Astrocyte of the hippocampus (primary cell): ENCODE results near the gene AREG.

ENCODE experiments used
- DNase-seq: peaks from one replicate; pipeline ENCODE4 v3.0.0; 2011; ENCODE audit warnings: low read depth, low spot score

AREG gene

DNA sequence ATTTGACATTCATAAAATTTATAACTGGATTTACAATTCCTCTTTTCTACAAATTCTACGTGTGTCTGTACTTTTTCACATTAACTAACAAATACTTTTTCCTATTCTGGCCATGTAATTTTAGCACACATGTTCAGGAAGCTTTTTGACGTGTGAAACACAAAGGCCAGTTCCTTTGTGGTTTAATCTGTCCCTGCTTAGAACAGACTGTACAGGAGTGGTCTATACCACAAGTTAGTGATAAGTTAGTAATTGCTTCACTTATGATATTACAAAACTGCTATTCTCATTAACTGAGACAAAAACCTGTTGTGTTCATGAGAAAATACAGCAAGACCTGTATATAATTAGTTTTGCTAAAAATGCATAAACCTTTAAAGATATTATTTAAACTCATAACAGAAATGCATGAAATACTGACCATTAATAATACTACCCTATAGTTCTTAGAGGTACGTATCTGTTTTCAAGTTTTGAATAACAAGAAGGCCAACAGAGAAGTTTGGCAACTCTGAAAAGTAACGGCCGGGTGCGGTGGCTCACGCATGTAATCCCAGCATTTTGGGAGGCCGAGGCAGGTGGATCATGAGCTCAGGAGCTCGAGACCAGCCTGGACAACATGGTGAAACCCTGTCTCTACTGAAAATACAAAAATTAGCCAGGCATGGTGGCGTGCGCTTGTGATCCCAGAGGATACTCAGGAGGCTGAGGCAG lies 13.7 kb upstream of the AREG start:
- DNase-seq = peak; percentile 36

DNA sequence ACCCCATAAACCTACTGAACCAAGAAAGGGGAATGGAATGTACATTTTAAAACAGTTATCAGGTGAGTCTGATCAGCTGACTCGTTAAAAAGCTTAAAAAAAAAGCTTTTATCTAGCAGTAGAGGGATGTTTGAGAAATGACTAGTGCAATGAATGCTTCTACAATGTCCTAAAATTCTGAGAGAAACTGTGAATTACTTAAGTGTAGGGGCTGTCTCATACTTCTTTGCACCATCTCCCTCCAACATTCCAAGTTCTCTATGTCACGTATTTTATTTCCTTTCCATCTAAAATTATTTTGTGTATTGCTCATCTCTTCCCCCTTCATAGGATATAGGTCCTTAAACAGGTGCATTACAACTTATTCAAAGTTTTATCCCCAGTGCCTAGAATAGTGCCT lies 11.9 kb upstream of the AREG start:
- no peak for DNase-seq

DNA sequence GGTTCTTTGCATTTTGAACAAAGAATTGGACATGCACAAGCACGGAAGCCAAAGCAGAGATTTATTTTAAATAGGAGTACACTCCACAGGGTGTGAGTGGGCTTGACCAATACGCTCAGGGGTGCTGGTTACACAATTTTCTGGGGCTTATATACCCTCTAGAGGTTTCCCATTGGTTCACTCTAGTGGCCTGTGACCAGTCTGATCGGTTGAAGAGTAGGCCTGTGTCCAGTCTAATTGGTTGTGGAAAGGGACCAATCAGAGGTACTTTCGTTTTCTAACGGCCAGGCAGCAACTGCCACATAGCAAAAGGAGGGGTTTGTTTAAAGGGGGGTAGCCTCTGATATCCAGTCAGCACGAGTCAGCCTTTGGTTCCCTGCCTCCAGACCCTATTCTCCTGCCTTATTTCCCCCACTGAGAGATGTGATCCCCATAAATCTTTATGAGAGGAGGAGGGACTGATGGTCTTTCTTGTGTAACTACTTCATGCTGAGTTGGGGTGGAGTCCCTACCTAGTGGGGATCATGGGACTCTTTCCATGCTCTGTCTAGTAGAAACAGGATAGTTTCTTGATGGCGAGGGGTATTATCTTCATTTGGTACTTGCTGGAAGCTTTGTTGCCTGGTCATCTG lies 11.3 kb upstream of the AREG start:
- no peak for DNase-seq

DNA sequence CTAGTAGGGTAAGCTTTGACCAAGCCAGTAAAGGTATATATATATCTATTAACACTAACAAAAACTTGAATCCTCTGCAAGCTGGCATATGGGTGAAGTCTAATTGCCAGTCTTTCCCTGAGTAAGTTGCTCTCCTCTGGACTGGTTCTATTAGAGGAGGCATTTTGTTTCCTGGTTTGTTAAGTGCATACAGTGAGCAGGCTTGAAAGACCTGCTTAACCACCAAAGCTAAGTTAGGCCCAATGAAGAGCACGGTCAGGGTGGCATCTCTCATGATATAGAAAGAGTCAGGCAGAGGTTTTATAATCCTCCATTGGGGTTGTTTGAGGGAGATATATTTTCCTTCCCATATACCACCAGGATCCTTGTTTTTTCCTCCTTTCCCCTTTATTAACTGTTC lies 9.6 kb upstream of the AREG start:
- no peak for DNase-seq

DNA sequence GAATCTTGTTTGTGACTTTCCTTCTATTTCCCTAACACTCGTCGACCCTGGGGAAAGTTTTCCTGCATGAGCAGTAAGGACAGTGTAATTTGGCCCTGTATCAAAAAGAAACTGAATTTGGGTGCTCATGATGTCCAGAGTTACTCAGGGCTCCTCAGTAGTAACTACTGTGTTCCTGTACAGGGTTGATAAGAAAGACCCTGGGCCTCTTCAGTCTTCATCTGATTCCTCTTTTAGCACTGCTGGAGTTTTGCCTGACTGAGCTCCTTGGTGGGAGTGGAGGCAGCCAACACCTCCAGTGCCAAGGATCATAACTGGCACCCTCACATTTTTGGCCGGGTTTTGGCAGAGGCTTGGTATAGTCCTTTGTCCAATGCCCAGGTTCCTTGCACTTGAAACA lies 7.1 kb upstream of the AREG start:
- DNase-seq = no peak

DNA sequence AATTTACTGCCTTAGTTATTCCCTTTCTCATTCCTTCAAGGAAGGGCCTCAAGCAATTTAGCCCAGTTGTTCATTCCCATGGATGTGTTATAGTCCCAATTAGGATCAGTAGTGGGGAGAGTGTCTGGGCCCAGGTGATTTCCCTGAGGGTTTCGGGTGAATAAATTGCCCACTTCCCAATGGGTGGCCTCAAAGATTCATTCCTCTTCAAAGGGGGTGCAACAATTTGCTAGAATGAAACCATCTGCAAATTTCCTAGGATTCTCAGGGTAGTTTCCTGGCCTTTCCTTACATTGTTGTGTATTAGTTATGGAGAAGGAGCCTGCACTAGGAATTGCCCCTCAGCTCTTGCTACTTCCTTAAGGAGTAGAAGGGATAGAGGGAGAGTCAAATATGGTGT lies 6.3 kb upstream of the AREG start:
- DNase-seq = no peak

DNA sequence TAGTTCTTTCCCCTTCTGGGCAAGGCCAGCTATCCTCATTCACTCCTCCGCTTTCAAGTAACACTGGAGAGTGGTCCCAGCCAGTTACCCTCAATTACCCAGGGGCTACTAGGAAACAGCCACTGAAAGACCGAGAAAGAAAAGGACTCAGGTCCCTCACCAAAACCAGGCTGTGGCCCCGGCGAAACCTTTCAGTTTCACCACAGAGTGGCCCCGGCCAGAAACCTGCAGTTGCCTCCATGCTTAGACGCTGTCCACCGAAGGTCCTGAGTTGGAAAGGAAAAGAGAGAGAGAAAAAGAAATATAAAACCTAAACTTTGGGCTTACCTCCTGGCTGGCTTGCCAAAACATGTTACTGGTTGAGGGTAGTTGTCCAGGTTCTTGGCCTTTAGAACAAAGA lies 5.0 kb upstream of the AREG start:
- no peak for DNase-seq

DNA sequence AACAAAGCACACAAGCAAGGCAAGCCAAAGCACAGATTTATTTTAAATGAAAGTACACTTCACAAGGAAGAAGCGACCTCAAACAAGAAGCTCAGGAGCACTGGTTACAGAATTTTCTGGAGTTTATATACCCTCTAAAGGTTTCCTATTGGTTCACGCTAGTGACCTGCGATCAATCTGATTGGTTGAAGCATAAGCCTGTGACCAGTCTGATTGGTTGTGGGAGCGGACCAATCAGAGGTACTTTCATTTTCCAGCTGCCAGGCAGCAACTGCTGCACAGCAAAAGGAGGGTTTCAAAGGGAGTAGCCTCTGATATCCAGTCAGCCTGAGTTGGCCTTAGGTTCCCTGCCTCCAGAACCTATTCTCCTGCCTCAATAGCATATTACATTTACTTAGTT lies 4.6 kb upstream of the AREG start:
- DNase-seq = no peak

DNA sequence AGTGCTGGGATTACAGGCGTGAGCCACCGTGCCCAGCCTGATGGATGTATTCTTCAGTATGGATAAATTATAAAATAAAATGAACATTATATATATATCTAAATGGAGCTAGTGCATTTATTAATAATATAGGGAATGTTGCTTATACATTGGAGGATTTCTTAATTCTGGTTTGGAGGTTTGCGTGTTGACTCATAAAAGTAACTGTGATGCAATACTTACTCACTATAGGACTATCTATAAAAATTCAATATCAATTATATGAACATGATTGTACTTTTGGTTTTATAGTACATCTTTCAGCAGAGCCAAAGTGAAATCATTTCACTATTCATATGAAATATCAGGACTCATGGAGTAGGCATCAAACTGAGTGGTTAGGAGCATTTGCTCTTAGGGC lies 3.2 kb upstream of the AREG start:
- DNase-seq = no peak

DNA sequence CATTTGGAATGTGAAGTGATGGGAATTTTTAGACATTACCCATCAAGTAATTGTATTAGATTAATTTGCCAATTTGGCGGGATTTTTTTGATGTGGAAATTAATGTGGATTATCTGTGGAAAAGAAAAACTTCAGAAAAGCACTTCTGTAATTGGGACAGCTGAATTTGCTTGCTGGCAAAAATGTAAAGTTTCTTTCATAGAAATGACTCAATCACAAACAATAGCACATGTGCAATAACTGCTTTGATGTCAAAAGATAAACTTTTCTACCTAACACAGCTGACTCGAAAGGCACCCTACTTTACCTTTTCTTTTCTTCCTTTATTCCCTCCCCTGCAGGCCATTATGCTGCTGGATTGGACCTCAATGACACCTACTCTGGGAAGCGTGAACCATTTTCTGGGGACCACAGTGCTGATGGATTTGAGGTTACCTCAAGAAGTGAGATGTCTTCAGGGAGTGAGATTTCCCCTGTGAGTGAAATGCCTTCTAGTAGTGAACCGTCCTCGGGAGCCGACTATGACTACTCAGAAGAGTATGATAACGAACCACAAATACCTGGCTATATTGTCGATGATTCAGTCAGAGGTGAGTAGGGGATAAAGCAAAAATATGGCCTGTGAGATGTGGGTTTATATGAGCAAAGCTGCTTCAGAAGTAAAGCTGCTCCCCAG lies 1.4 kb downstream of the AREG start:
- DNase-seq = peak; percentile 20

DNA sequence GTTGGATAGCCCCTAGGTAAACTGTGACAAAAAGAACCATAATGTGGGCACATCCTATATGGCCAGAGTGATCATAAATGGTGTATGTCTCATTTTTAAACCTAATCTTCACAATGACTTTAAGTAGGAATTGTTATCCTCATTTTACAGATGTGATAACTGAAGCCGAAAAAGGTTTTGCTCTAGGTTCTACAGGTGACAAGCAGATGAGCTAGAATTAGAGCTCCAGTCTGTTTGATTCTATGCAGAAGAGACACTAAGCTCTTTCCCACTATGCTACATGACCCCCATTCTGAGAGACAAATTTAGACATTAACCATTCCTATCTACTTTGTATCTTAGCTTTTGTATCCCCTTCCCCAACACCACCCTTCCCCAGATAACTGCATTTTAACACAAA lies 2.0 kb downstream of the AREG start:
- no peak for DNase-seq

DNA sequence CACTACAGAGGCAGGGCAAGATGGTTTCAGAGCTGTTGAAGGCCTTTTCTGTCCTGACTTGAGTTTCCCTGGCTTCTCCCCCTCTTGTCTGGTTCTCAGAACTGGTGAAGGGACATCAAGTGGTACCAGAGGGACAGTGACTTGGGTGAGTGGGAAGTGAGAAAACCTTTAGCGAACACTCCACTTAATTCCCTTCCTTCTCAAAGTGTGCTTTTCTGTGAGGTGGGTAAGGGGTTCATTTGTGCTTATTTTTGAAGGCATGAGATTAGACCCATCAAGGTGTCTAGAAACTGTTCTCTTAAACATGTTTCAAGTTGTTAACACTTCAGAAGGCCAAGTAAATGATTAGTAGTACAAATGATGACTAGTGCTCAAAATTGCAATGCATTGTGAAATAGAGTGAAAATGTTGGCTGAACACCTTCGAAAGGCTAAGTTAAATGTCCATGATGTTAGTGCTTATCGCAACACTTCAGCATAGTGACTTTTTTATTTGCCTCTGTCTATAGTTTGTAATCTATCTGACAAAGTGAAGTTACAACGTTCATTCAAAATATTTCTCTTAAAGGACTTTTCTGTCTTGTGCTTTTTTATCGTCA lies 2.8 kb downstream of the AREG start:
- DNase-seq = no peak

DNA sequence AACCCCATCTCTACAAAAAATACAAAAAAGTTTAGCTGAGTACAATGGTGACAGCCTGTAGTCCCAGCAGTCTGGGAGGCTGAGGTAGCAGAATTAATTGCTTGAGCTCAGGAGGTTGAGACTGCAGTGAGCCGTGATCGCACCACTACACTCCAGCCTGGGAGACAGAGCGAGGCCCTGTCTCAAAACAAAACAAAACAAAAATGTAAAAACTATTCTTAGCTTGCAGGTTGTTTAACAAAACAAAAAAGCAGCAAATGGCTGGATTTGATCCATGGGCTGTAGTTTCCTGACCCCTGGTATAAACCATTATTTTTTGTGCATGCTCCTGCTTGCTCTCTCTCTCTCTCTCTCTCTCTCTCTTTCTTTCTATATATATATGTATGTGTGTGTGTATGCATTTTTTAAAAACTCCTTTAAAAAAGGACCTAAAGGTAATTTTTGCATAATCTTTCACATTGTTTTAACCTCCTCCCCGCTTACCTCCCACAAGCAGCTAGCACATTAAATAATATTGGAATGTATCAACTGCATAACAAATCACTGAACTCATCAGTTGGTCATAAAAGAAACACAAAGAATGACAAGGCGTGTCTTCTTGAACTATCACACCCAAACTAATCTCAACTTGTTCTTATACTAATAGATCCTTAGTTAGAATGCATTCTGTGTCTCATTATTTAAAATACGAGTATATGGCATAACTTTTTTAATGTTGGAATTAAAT lies 4.8 kb downstream of the AREG start:
- no peak for DNase-seq

DNA sequence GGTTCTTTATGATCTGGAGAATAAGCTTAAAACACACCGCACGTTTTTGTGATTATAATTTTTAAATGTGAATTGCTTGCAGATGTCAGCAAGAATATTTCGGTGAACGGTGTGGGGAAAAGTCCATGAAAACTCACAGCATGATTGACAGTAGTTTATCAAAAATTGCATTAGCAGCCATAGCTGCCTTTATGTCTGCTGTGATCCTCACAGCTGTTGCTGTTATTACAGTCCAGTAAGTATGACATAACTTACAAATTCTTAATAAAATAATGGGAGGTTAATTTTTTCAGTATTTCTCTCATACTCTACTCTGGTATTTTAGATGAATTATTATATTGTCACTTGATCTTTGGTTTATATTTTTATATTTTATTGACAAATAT lies 5.4 kb downstream of the AREG start:
- DNase-seq = no peak

DNA sequence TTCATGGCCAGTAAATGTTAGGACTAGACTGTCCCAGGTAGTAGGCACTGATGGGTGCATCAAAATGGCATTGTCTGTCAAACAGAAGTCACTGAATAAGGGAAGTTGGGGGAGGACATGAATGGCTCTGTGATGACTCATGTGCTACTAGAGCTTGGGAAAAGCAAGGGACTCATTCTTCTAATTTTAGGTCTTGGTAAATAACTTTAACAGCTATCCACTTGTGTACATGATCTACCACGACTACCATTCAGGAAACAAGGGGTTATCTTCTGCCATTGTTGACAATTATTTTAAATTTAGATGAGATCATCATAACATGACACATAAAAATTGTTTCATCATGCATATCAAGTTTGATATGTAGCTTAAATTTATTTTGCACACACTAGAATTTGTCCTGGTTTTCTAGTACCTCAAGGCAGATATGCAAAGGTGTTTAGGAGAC lies 6.3 kb downstream of the AREG start:
- peak; percentile 42 for DNase-seq

DNA sequence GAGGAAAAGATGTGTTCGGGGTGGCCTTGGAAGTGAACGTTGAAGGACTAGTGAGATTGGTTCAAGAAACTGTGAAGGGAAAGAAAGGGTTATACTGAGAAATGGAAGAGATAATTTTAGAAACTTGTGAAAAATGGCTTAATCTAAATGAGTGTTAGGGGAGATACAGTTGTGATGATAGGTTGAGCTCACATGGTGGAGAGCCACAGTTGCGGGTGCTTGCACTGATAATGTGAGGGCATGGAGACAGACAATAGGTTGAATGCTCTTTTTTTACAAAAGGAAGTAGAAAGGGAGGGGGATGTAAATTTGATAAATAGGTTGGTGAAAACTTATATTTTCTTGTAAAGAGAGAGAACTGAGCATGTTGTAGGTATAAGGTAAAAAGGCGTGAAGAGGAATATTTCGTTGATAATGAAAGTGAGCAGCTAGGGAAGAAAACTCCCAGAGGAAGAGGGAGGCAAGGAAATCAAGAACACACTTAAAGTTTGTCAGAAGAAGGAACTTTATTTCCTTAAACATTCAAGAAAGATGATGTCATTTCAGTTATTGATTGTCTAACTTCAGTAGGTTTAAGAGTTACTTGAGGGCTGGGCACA lies 8.2 kb downstream of the AREG start:
- DNase-seq = no peak

DNA sequence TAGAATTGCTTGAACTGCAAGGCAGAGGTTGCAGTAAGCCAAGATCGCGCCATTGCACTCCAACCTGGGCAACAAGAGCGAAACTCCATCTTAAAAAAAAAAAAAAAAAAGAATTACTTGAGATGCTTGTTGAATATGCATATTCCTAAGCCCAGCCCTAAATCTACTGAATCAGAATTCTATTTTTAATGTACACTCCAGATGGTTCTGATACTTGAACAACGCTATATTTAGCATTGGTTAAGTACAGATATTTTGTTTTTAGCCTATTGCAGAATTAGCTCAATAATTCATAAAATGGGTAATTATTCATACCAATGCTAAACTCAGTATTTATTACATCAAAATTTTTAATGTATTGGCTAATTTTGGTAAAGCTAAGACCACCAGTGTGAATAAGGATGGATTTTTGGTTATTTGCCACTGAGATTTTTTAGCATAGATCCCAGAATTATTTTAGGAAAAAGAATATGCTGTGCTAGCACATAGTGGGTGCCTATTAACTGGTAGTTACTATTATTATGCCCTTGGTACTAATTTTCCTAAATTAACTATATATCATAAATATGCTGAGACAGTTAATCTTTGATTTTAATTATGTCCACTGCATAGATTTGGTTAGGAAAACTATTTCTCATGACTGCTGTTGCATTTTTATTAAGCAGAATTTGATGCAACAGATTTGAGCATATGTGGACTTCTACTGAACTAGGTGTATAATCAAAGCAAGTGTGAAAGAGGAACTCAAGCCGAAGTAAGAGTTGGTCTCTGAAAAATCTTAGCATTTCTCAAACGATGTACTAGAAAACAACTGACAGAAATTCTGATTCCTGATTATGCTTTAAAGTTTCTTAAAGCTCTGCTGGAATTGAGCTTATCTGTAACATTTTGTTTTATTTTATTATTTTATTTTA lies 9.2 kb downstream of the AREG start:
- DNase-seq = no peak

DNA sequence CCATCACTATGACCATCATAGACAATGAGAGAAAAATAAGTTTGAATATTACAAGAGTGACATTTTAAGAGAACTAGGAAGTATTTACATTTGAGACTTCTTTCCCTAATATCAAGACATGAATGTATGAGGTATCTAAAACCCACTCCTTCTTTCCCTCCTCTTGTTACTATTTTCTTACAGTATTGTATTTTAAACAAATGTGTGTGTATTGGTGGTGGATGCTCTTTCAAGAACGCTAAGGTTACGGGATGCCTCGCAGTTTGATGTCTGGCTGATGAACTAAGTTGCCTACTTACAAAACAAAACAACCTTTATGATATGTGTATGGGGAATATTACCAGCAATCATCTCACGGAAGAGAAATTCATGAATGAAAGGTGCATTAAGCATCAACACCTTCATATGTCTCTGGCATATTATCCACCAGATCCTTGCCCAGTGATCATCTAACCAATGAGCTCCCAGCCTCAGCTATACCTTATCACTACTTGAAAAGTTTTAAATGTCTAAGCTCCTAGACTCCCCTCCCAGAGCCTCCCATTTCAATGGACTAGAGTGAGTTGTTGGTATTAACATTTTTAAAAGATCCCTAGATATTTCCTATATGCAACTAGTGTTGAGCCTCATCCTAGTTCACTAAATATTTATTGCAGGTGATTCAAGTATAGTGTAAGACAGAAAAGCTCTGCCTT lies 10.6 kb downstream of the AREG start:
- no peak for DNase-seq

DNA sequence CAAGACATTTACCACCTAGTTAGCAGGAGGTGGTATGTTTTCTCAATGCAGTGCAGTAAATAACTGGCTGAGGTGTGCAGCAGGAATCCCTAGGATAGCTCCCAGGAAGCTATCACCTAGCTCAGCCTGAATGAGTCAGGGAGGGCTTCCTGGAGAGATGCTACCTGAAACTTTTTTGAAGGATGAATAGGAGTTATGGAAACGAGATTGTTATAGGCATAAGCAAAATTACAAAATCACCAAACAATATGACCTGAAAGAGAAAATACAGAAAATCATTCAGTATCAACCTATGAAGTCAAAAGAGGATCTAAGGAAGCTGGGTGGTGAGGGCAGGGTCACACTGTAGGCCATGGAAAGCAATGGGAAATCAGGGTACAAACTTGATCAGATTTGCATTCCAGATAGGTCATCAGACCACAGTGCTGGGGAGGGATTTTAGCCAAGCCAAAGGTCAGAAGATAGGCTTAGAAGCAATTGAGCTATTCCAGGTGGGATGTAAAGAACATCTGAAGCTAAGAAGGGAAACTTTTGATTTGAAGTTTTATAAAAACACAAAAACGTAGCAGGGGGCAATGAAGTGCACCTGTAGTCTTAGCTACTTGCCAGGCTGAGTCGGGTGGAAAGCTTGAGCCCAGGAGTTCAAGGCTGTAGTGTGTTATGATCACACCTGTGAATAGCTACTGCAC lies 11.3 kb downstream of the AREG start:
- no peak for DNase-seq
